HL-60 (cell line): ENCODE results near the gene PPARGC1A.

Experiments used
- DNase-seq, 2 experiments: peaks; one replicate each; pipeline ENCODE4 v3.0.0-alpha.2; 2010 to 2020; ENCODE audit warnings: low read depth in 1 of 2, low spot score in 1 of 2
- H3K27ac ChIP-seq: fragments of 250-450 bp; sonication (Bioruptor Pico); replicated peaks from 2 replicates; pipeline ENCODE4 v1.5.1; 2020; ENCODE audit warnings: mild to moderate bottlenecking, moderate library complexity
- H3K27me3 ChIP-seq: fragments of 250-450 bp; sonication (Bioruptor Pico); 2 replicates; pipeline ENCODE4 v1.5.1; 2021; ENCODE audit warnings: mild to moderate bottlenecking, moderate library complexity; ENCODE audit not compliant: insufficient read depth, poor library complexity, severe bottlenecking
- H3K4me3 ChIP-seq: replicated peaks from 2 replicates; pipeline ENCODE4 v1.5.1; 2011; ENCODE audit warnings: mild to moderate bottlenecking, control low read depth, low read length; ENCODE audit not compliant: insufficient read depth
- GABPA ChIP-seq: IDR thresholded peaks from 2 replicates; pipeline ENCODE4 v1.6.1; 2012; ENCODE audit warnings: low read depth
- POLR2AphosphoS5 ChIP-seq: IDR thresholded peaks from 2 replicates; pipeline ENCODE4 v1.6.1; 2012; ENCODE audit warnings: low read depth
- SPI1 ChIP-seq: IDR thresholded peaks from 2 replicates; pipeline ENCODE4 v1.6.1; 2012; ENCODE audit warnings: low read depth, mild to moderate bottlenecking, borderline replicate concordance
- TF ChIP-seq, protein P1 (sequence below): IDR thresholded peaks from 2 replicates; pipeline ENCODE4 v1.6.1; 2012; ENCODE audit warnings: low read depth; ENCODE audit not compliant: insufficient replicate concordance
- TF ChIP-seq, protein P2 (sequence below): IDR thresholded peaks from one replicate; pipeline ENCODE4 v1.5.1; 2011; ENCODE audit warnings: low read length, control low read depth, inconsistent platforms; ENCODE audit not compliant: insufficient read depth

PPARGC1A gene

DNA sequence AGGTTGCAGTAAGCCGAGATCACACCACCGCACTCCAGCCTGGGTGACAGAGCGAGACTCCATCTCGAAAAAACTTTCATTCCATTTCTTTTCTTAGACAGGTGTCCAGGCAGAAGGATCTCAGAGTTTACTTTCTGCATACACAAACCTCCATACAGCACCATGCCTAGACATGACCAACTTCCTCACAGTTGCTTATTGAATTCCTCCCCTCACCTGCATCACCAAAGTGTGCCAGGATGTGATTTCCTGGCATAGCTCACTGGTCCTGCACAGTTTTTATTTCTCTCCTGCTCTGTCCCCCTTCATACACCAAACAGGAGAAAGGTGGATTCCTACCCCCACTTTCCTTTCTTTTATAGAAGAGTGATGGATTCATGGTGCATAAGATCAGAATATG lies 34.7 kb upstream of the PPARGC1A start:
- no peak overlapping the region for H3K4me3 ChIP-seq
- no peak for DNase-seq
- TF ChIP-seq, protein P1, sequence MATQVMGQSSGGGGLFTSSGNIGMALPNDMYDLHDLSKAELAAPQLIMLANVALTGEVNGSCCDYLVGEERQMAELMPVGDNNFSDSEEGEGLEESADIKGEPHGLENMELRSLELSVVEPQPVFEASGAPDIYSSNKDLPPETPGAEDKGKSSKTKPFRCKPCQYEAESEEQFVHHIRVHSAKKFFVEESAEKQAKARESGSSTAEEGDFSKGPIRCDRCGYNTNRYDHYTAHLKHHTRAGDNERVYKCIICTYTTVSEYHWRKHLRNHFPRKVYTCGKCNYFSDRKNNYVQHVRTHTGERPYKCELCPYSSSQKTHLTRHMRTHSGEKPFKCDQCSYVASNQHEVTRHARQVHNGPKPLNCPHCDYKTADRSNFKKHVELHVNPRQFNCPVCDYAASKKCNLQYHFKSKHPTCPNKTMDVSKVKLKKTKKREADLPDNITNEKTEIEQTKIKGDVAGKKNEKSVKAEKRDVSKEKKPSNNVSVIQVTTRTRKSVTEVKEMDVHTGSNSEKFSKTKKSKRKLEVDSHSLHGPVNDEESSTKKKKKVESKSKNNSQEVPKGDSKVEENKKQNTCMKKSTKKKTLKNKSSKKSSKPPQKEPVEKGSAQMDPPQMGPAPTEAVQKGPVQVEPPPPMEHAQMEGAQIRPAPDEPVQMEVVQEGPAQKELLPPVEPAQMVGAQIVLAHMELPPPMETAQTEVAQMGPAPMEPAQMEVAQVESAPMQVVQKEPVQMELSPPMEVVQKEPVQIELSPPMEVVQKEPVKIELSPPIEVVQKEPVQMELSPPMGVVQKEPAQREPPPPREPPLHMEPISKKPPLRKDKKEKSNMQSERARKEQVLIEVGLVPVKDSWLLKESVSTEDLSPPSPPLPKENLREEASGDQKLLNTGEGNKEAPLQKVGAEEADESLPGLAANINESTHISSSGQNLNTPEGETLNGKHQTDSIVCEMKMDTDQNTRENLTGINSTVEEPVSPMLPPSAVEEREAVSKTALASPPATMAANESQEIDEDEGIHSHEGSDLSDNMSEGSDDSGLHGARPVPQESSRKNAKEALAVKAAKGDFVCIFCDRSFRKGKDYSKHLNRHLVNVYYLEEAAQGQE = no peak
- TF ChIP-seq, protein P2, sequence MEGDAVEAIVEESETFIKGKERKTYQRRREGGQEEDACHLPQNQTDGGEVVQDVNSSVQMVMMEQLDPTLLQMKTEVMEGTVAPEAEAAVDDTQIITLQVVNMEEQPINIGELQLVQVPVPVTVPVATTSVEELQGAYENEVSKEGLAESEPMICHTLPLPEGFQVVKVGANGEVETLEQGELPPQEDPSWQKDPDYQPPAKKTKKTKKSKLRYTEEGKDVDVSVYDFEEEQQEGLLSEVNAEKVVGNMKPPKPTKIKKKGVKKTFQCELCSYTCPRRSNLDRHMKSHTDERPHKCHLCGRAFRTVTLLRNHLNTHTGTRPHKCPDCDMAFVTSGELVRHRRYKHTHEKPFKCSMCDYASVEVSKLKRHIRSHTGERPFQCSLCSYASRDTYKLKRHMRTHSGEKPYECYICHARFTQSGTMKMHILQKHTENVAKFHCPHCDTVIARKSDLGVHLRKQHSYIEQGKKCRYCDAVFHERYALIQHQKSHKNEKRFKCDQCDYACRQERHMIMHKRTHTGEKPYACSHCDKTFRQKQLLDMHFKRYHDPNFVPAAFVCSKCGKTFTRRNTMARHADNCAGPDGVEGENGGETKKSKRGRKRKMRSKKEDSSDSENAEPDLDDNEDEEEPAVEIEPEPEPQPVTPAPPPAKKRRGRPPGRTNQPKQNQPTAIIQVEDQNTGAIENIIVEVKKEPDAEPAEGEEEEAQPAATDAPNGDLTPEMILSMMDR = no peak
- TF ChIP-seq POLR2AphosphoS5 = no peak
- no peak for TF ChIP-seq SPI1
- no peak for TF ChIP-seq GABPA

GRCh38 chr4:23923840-23924239 lies 34.0 kb upstream of the PPARGC1A start:
- no peak for DNase-seq
- Histone ChIP-seq H3K27me3 (peaks cover 6% of the 10 kb centered on the region), H3K27ac (no peak overlapping the region), H3K4me3 (no peak overlapping the region)
- no peak for TF ChIP-seq SPI1
- no peak for TF ChIP-seq POLR2AphosphoS5
- TF ChIP-seq, protein P1 = no peak
- TF ChIP-seq, protein P2 = no peak
- TF ChIP-seq GABPA = no peak

More for the DNA sequence above, 34.7 kb upstream of the PPARGC1A start:
- H3K27me3 ChIP-seq = peaks cover 6% of the 10 kb centered on the region
- H3K27ac ChIP-seq = no peak overlapping the region

DNA sequence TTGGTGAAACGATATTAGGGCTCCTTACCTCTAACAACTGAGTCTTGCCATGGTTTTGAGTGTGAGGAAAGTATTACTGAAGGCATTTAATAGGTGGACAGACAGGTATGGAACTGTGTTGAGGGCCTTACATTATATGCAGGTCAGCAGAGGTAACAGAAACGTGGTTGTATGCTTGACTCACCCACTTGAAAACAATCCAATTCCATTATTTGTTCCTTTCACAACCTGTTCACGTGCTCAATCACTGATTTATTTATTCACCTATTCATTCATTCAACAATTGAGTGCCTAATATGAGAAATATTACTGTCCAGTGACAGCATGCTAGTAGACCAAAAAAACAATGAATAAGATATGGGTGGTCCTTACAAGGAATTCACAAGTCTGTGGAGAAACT lies 33.3 kb upstream of the PPARGC1A start:
- Histone ChIP-seq H3K4me3 (no peak overlapping the region), H3K27ac (no peak overlapping the region), H3K27me3 (peaks cover 6% of the 10 kb centered on the region)
- TF ChIP-seq, protein P2 = no peak
- TF ChIP-seq, protein P1 = no peak
- no peak for TF ChIP-seq POLR2AphosphoS5
- TF ChIP-seq GABPA = no peak
- no peak for TF ChIP-seq SPI1
- DNase-seq = no peak
